MG63 (cell line): Measurements from ENCODE around the gene CCDC116. TPM values are rescaled to one million over a fixed set of nuclear protein-coding genes. Genes with fewer than 3 reads are reported as not detected.
"Not testable (repeated sequence)": the region's sequence is repeated elsewhere in the genome, so short reads cannot be mapped to it uniquely, and the experiment has no call there.

Experiments
- DNase-seq: peaks from one replicate; pipeline ENCODE4 v3.0.0-alpha.2; 2020
- H3K27me3 ChIP-seq: fragments of 250-450 bp; sonication (Bioruptor Pico); 2 replicates; pipeline ENCODE4 v1.5.1; 2020; ENCODE audit warnings: mild to moderate bottlenecking, moderate library complexity
- H3K36me3 ChIP-seq: fragments of 250-450 bp; sonication (Bioruptor Pico); 2 replicates; pipeline ENCODE4 v1.5.1; 2020; ENCODE audit warnings: mild to moderate bottlenecking, moderate library complexity
- H3K4me3 ChIP-seq: fragments of 250-450 bp; sonication (Bioruptor Pico); 2 replicates; pipeline ENCODE4 v1.5.1; 2020; ENCODE audit warnings: mild to moderate bottlenecking, moderate library complexity
- H3K9me3 ChIP-seq: fragments of 250-450 bp; sonication (Bioruptor Pico); 2 replicates; pipeline ENCODE4 v1.5.1; 2020; ENCODE audit warnings: mild to moderate bottlenecking, moderate library complexity
- total RNA-seq: library from RNA; depleted of rRNA; stranded (reverse); fragments of >200 nt; shearing (Covaris generic); gene quantifications from 2 replicates; pipeline ENCODE4 v1.2.3, GENCODE V29; 2014; ENCODE audit warnings: low replicate concordance

CCDC116 gene
- total RNA-seq, 1 experiment from 2014 or later: not detected

- DNase-seq: no peak
- H3K36me3 ChIP-seq: peaks cover 22% of the 10 kb centered on the region
- H3K27me3 ChIP-seq: no peaks in the 10 kb centered on the region
- H3K4me3 ChIP-seq: no peak overlapping the region
- H3K9me3 ChIP-seq: no peaks in the 10 kb centered on the region
Observed at GRCh38 chr22:21602579-21602978, 30.0 kb upstream of the CCDC116 start.

GRCh38 chr22:21603973-21604372 lies 28.6 kb upstream of the CCDC116 start:
- Histone ChIP-seq H3K27me3 (no peaks in the 10 kb centered on the region), H3K4me3 (no peak overlapping the region), H3K9me3 (no peaks in the 10 kb centered on the region), H3K36me3 (peaks cover 25% of the 10 kb centered on the region)
- no peak for DNase-seq

GRCh38 chr22:21605887-21606564 lies 26.5 kb upstream of the CCDC116 start:
- peaks cover 36% of the 10 kb centered on the region for H3K36me3 ChIP-seq
- no peak for DNase-seq
- no peaks in the 10 kb centered on the region for H3K27me3 ChIP-seq
- no peaks in the 10 kb centered on the region for H3K9me3 ChIP-seq
- no peak overlapping the region for H3K4me3 ChIP-seq

- H3K36me3 ChIP-seq: peaks cover 43% of the 10 kb centered on the region
- no peak for DNase-seq
- H3K4me3 ChIP-seq: no peak overlapping the region
- no peaks in the 10 kb centered on the region for H3K27me3 ChIP-seq
- H3K9me3 ChIP-seq: no peaks in the 10 kb centered on the region
Observed at GRCh38 chr22:21606775-21607174, 25.8 kb upstream of the CCDC116 start.

GRCh38 chr22:21609556-21610157 lies 22.9 kb upstream of the CCDC116 start:
- peaks cover 53% of the 10 kb centered on the region for H3K36me3 ChIP-seq
- H3K27me3 ChIP-seq, H3K4me3 ChIP-seq, H3K9me3 ChIP-seq, DNase-seq: not testable (repeated sequence)

GRCh38 chr22:21611210-21611977 lies 21.2 kb upstream of the CCDC116 start:
- peaks cover 55% of the 10 kb centered on the region for H3K36me3 ChIP-seq
- H3K9me3 ChIP-seq: no peaks in the 10 kb centered on the region
- no peaks in the 10 kb centered on the region for H3K27me3 ChIP-seq
- no peak overlapping the region for H3K4me3 ChIP-seq
- DNase-seq: no peak

- Histone ChIP-seq H3K9me3 (no peaks in the 10 kb centered on the region), H3K36me3 (peaks cover 48% of the 10 kb centered on the region), H3K27me3 (no peaks in the 10 kb centered on the region), H3K4me3 (no peak overlapping the region)
- DNase-seq: no peak
Observed at GRCh38 chr22:21612858-21613257, 19.7 kb upstream of the CCDC116 start.

- Histone ChIP-seq H3K9me3 (no peaks in the 10 kb centered on the region), H3K27me3 (no peaks in the 10 kb centered on the region), H3K4me3 (no peak overlapping the region), H3K36me3 (peaks cover 49% of the 10 kb centered on the region)
- no peak for DNase-seq
Observed at GRCh38 chr22:21613553-21614233, 18.9 kb upstream of the CCDC116 start.

GRCh38 chr22:21615731-21616130 lies 16.8 kb upstream of the CCDC116 start:
- H3K9me3 ChIP-seq: no peaks in the 10 kb centered on the region
- no peak overlapping the region for H3K4me3 ChIP-seq
- no peaks in the 10 kb centered on the region for H3K27me3 ChIP-seq
- peaks cover 41% of the 10 kb centered on the region for H3K36me3 ChIP-seq
- DNase-seq: no peak

GRCh38 chr22:21617337-21617736 lies 15.2 kb upstream of the CCDC116 start:
- H3K4me3 ChIP-seq: not testable (repeated sequence)

GRCh38 chr22:21621025-21621424 lies 11.5 kb upstream of the CCDC116 start:
- no peak for DNase-seq
- no peaks in the 10 kb centered on the region for H3K27me3 ChIP-seq
- H3K36me3 ChIP-seq: peaks cover 36% of the 10 kb centered on the region
- no peaks in the 10 kb centered on the region for H3K9me3 ChIP-seq
- H3K4me3 ChIP-seq: no peak overlapping the region

More at GRCh38 chr22:21617337-21617736, 15.2 kb upstream of the CCDC116 start:
- H3K9me3 ChIP-seq, H3K27me3 ChIP-seq, DNase-seq: not testable (repeated sequence)
- peaks cover 40% of the 10 kb centered on the region for H3K36me3 ChIP-seq

- Histone ChIP-seq H3K4me3 (no peak overlapping the region), H3K27me3 (no peaks in the 10 kb centered on the region), H3K36me3 (peaks cover 40% of the 10 kb centered on the region), H3K9me3 (no peaks in the 10 kb centered on the region)
- DNase-seq: no peak
Observed at GRCh38 chr22:21622011-21622918, 10.3 kb upstream of the CCDC116 start.

GRCh38 chr22:21622919-21623647 lies 9.5 kb upstream of the CCDC116 start:
- peaks cover 45% of the 10 kb centered on the region for H3K36me3 ChIP-seq
- H3K4me3 ChIP-seq: no peak overlapping the region
- H3K9me3 ChIP-seq: no peaks in the 10 kb centered on the region
- DNase-seq: no peak
- H3K27me3 ChIP-seq: no peaks in the 10 kb centered on the region

GRCh38 chr22:21623648-21623970 lies 9.0 kb upstream of the CCDC116 start:
- Histone ChIP-seq H3K4me3 (no peak overlapping the region), H3K27me3 (no peaks in the 10 kb centered on the region), H3K9me3 (no peaks in the 10 kb centered on the region), H3K36me3 (peaks cover 49% of the 10 kb centered on the region)
- peak; percentile 60 for DNase-seq

- Histone ChIP-seq H3K36me3 (peaks cover 46% of the 10 kb centered on the region), H3K27me3 (no peaks in the 10 kb centered on the region), H3K4me3 (no peak overlapping the region), H3K9me3 (no peaks in the 10 kb centered on the region)
- peak; percentile 63 for DNase-seq
Observed at GRCh38 chr22:21624120-21624879, 8.3 kb upstream of the CCDC116 start.
